Kidney tubule cell (primary cell): Measurements from ENCODE around the gene SLX9.
A peak's percentile ranks its signal among the peaks of the same experiment; 100 is the strongest.

Experiments used
- DNase-seq: peaks from one replicate; pipeline ENCODE4 v3.0.0-alpha.2; 2018; ENCODE audit warnings: low spot score

SLX9 gene

DNA sequence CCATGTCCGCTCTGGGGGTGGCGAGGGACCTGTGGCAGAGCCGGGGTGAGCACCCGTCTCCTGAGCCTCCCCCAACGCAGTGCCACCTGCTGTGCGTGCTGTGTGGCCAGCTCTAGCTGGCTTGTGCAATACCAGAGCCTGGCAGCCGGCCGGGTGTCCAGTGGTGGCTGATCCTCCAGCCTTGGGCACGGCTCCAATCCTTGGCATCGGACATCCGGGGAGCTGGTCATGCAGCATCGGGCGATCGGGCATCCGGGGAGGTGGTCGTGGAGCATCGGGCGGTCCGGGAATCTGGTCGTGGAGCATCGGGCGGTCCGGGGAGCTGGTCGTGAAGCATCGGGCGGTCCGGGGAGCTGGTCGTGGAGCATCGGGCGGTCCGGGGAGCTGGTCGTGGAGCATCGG is 8.1 kb downstream of the SLX9 start:
- no peak for DNase-seq

DNA sequence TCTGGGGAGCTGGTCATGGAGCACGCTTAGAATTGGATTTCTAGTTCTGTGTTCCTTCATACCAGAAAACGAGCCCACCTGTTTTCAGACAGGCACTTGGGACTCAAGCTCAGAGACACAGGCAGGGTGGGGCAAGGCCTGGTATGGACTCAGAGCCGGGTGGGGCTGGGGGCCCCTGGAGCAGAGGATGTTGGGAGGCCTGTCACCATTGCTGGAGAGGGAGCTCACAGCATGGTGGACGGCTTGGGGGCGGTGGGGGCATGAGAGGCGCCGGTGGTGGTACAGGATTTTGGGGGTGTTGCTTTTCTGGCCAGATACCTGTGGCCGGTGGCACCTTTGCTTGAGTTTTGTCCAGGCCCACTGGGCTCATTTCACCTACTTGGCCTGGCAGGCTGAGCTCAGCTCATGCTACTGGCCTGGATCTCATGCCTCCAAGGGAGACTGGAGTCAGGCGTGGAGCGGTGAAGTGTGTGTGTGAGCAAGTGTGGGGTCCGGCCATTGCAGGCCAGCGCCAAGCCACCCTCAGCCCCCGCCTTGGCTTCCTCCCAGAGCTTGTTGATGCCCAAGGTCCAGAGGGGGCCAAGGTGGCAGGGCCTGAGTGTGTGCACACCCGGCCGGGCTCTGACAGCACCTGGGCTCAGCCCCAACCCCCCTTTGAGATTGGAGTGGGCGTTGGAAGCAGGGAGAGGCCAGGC is 8.7 kb downstream of the SLX9 start:
- DNase-seq: no peak

DNA sequence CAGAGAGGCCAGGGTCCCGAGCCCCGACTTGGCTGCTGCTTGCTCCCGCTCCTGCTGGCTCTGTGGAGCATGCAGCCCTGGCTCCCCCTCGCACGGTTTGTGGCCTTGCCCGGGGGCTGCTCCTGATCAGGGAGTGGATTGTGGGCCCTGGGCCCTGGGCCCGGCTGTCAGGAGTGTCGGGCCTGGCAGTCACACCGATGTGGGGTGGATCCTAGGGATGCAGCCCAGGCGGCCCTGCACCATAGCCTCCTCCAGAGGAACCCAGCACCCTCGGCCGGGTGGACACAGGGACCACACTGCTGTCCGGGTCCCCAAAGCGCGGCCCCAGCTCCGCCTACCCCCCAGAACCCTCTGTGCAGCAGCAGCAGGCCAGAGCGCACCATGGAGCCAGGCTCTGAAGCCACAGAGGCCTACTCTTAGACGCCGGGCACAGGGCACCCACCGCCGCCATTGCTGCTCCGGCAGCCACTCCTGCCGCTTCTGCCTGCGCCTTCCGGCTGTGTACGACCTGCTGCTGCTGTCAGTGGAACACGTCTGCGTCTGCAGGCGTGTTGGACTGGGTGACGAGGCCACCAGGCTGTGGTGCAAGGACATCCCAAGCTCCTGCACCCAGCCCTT is 9.4 kb downstream of the SLX9 start:
- DNase-seq: no peak

DNA sequence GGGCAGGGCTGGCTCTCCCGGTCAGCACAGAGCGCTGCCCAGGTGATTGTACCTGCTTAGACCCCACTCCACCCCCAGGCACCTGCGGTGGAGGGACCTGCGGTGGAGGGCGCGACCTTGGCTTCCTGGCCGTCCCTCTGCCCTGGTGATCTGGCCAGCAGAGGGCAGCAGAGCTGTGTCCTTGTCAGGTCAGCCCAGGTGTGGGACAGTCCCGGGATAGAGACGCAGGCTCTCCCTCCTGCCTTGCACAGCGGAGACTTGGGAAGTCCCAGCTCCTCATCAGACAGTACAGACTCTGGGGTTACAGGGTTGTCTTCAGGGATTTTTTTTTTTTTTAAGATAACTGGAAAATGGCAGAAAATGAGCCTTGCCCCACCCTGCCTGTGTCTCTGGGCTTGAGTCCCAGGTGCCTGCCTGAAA is 10.0 kb downstream of the SLX9 start:
- DNase-seq: peak; percentile 79

DNA sequence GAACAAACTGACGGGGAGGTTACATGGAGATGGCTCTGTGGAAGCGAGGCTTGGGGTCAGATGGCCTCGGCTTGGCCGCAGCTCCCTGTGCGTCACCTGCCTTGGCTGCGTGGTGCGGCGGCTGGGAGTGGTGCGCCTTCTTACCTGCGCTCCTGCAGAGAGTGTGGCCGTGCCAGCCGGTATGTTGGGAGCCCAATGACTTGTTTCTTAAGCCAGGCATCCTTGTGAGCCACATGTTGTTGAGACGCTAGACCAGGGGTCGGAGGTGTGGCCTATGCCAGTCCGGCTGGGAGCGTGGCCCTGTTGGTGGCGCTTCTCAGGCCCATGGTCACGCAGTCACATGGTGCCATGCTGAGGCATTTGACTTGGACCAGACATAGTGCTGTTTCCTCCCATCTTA is 10.5 kb downstream of the SLX9 start:
- no peak for DNase-seq

DNA sequence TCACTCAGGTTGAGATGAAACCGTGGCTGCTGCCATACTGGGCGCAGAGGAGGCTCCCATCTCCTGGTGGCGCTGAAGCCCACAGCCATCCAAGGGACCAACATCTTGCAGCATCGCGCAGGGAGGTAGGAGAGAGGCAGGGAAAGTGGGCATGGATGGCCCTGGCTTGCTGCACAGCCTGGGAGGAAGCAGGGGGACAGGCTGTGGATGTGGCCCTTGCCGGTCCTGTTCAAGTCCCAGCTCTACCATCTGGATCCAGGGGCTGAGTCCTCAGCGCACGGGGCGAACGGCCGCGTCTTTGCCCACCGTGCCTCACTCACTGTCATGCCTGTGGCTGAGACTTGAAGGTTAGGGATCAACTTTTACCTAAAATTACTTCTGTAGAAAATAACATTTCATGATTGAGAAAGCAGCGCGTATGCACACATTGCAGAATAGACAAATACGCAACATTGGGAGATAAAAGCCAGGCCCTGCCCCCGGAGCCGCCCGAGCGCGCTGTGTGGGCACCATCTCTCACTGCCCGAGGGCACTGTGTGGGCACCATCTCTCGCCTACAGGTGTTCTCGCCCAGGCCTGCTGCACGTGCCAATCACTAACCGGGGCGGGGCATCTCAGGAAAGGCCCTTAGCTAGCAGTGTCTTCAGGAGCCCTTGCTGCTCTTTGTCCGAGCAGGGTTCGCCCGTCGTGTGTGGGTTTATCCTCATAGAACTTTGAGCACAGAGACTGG is 11.5 kb downstream of the SLX9 start:
- DNase-seq: no peak

DNA sequence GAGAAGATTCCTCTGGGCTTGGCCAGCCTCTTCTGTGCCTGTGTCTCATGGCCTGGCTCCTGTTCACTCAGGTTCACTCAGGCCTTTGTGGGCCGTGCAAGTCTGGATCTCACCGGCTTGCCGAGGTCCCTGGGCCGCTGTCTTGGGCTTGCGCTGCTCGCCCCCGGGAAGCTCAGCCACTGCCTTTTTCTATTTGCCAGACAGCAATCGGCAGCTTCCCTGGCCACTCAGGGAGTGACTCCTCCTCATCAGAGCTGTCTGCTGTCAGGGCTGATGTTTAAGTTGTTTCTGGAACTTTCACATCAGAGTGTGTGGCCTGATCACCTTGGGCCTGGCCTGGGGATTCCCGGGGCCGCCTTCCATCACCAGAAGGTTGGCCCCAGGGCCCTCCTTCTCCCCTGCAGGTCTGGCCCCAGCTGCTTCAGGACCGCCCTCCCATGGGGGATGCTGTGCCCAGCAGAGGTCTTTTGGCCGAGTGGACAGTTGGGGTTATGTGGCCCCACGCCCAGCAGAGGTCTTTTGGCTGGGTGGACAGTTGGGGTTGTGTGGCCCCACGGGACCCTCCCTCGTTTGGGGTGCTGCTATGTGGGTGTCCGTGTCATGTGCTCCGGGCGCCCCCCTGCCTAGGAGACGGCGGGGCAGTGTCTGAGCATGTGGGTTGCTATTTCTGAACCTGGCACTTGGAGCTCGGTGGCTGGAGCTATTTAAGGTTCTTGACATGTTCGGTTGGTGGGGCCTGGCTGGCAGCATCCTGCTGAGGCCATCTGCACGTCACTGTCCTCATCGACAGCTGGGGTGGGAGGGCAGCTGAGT is 12.5 kb downstream of the SLX9 start:
- no peak for DNase-seq

DNA sequence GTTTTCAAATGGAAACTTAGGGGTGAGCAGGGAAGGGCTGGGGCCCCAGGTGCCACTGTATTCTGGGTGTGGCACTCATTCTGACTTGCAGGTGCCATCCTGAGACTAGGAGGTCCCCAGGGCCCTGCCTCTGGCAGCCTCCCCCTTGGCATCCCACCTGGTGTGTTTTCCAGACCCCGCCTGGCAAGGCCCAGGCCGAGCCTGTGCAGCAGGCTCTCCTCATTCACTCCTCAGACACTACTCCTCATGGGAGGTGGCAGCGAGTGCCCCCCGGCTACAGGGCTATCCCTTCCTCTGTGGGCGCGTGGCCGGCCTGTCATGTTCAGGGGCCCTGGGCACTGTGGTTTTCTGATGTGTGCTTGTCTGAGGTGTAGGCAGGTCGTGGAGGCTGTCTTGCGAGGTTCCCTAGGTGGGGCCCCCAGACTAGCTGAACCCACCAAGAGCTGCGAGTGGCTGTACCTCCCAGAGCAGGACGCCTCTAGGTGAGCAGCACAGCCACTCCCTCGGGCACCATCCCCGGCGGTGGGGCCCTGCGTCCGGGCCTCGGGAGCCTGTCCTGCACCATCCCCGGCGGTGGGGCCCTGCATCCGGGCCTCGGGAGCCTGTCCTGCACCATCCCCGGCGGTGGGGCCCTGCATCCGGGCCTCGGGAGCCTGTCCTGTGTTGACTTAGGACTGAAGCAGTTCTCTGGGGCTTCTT is 13.2 kb downstream of the SLX9 start:
- no peak for DNase-seq

DNA sequence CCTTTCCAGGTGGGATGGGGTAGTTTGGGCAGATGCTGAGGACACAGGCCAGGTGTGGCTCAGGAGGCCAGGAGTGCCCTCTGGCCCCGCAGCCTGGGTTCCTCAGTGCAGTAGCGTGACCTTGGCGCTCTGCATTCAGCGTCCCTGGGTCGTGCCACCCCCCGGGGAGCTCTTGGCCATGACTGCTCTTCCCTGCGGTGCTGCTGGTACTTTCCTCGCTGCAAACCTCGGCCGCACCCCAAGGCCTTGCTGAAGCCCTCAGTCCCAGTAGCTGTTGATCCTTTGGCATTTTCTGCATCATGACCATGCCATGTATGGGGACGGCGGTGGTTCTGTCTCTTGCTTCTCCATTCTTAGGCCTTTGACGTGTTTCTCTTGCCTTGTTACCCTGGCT is 13.8 kb downstream of the SLX9 start:
- DNase-seq: no peak

DNA sequence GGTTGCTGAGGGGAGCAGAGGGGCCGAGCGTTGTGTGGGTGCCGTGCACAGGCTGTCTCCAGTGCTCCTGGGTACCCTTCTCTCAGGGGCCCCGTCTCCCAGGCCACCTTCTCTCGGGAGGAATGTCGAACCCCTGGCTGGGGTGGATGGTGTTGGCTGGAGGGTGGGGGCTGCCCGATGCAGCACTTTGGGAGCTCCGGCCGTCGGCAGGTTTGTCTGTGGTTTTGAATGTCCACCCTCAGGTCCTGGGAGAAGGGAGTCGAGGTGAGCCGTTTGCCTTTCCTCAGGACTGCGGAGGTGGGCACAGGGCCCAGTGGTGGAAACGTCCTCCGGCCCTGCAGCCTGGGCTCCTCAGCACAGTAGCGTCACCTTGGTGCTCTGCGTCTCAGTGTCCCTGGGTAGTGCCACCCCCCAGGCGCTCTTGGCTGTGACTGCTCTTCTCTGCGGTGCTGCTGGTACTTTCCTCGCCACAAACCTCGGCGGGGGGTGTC is 14.5 kb downstream of the SLX9 start:
- no peak for DNase-seq

DNA sequence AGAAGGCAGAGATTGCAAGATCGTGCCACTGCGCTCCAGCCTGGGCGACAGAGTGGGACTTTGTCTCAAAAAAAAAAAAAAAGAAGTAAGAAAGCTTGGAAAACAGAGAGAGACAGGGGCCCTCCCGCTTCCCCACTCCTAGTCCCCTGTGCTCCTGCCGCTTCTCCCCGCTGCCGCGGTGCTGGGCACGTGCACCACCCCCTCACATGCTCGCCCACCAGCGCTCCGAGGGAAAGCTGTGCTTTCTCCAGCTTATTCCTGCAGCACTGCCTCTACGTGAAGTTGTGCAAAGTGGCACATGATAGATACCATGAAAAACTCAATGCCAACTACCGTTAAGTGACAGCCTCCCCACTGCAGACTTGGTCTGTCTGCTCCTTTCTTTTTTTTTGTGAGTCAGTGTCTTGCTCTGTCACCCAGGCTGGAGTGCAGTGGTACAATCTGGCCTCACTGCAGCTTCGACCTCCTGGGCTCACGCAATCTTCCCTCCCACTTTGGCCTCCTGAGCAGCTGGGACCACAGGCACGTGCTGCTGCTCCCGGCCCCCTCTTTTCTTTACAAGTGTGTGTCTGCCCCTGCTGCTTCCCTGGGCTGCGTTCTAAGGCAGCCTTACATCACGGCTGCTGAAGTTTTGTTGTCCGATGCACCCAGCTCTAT is 15.4 kb downstream of the SLX9 start:
- no peak for DNase-seq

DNA sequence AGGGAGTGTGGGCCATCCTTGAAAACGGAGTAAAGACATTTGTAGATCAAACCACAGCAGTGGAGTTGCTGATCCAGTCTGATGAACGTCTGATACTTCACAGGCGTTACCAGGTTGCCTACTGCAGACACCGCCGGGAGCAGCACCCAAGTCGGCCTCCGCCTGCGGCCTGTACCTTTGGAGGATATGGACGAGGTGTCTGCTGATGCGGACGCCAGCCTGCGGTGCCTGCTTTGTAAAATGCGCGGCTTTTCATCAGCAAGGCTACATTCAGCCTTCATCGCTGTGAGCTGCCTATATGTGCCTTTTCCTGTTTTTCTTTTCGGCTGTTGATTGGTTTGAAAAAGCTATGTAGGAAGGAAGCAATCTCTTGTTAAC is 16.0 kb downstream of the SLX9 start:
- no peak for DNase-seq

DNA sequence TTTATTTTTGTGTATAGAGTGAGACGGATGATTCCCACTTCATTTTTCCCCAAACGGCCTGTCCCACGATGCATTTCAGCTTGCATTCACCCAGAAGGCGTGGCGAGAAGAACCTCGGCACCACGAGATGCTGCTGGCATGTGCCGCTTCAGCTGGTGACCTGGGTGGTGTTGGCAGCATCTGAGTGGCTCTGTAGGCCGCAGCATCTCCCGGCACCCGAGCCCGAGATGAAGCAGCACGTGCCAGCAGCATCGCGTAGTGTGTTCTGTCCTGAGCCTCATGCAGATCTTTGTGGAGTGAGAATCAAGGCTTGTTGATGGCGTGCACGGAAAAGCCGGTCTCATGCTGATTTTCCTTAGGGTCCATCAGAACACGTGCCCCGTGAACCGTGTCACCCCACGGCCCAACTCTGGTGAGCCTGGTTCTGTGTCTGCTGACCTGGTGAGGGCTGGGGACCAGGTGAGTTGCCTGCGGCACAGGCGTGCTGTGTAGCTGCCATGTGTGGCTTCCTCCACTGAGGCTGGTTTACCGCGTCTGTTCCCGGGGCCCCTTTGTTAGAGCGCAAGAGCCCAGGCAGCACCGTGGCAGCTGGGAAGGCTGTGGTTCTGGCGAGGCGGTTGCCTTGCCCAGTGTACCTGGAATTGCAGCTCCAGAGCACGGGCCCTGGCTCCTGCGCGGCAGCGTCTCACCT is 16.7 kb downstream of the SLX9 start:
- no peak for DNase-seq

DNA sequence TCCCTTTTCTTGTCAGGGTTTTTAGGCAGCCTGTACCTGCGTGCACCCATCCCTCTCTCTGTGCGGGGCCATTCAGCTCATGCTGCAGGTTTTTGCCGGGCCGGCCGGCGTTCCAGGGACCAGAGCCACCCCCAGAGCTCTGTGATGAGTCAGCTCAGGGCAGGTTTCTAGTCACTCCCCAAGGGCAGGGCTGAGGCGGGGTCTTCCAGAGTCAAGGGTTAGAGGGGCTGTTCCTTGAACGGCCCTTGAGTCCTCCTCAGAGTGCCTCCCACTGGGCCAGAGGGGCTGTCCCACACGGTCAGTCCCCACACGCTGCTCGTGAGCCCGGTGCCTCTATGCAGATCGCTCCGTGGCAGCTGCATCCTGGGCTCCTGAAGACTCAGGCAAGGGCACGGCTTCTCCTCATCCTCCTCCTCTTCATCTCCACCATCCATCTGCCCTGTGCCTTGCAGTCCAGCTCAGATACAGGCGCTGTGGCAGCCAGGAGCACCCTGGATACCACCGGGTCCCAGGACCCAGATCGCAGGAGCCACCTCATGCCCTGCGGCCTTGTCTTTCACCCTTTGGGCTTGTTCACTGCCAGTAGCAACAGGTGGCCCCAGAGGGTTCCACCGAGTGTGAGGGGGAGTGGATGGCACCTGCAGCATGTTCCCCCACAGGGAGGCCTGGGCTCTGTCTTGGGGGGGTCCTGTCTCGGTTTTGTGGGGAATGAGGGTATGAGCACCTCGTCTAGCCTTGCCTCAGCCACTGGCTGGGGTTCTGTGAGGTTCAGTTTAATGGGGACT is 17.4 kb downstream of the SLX9 start:
- no peak for DNase-seq

DNA sequence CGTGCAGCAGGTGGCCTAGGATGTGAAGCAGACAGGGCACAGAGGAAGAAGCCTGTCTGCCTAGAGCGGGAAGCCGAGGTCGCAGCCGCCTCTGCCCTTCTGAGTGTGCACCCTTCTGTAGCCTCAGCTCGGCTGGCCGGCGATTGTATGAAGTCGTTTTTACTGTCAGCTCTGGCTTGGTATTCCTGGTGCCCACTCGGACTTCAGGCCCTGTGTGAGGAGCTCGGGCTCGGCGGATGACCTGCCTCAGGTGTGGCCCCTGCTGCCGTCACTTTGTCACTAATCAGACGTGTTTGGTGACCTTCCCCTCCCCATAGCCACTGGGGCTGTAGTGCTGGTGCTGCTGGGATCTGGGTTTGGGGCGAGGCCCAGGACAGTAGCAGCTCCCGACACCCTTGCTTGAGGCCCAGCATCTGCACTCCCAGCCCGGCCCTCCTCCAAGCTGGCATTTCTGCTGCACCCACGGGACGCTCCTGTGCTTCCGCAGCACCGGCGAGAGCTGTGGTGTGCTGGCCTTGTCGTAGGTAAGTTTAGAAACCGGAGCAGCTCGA is 18.1 kb downstream of the SLX9 start:
- DNase-seq: no peak

DNA sequence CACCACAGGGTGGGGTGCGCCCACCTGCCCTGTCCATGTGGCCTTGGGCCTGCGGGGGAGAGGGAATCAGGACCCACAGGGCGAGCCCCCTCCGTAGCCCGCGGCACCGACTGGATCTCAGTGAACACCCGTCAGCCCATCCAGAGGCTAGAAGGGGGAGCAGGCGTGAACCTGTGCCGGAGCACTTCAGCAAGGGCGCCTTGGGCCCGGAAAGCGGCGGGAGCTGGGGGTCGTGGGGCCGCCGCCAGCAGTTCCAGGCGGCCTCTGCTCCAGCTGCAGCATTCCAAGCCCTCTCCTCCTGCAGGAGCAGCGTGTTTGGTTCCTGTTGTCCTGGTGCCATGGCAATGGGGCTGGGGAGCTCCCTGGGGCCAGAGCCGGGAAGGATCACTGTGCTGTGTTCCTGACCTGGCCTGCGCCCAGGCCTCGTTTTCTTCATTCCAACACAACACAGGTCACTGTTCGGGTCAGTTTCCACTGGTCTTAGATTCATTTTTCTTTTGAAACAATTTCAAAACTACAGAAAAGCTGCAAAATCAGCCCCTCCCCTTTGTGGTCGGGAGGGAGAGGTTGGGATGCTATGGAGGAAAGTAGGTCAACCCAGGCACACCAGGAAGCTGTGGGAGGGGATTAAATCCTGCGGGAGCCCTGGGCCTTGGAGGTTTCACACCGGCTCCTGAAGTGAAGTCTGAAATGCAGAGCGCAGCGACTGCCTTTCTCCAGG is 18.8 kb downstream of the SLX9 start:
- DNase-seq: peak; percentile 29

DNA sequence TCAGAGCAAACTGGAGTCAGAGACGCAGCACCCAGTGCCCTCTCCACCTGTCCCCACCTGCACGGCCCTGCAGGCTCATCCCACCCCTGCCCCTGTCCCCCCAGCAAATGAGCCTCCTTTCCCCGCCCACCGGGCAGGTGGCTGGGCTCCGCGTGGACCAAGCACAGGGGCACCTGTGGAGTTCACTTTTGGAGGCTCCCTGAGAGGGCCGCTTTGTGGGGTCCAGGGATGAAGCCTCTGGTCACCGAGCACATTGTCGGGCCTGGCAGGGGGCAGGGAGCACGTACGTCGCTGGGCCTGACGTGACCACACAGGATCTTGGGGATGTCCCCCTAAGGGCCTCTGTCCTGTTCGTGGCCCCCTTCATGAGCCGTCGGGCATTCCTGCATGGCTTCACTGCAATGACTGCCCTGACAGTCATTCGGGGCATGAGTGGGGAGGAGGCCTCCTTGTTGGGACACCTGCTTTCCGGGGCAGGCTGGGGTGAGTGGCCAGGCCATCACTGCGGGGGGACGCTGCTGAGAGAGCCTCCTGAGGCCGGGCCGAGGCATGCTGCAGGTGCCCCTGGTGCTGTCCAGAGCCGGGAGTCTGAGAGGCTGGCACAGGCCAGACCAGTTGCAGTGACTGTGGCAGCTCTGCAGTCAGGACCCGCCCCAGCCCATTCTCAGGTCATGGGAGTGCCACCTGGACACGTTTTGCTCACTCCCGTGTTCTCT is 19.7 kb downstream of the SLX9 start:
- DNase-seq: no peak
